Gastrocnemius medialis (tissue), 4 donors: ENCODE results near the gene EPSTI1. TPM values are rescaled to one million over a fixed set of nuclear protein-coding genes. Genes with fewer than 3 reads are reported as not detected.

Source experiments
- ATAC-seq, 2 donors: fragments of 150-250 bp; one replicate each; pipeline ENCODE4 v1.9.1; 2016
- DNase-seq, 2 donors: peaks; one replicate each; pipeline ENCODE4 v3.0.0-alpha.2; 2019
- H3K27ac ChIP-seq, 4 donors: fragments of 200-600 bp; sonication (generic); 1 replicate in 1 of 4; 2 replicates in 3 of 4; pipeline ENCODE4 v1.5.1; 2016 to 2018; ENCODE audit warnings: mild to moderate bottlenecking in 2 of 4, moderate library complexity in 1 of 4
- H3K27me3 ChIP-seq, 3 donors: fragments of 200-600 bp; sonication (generic) in 2 of 3; 1 replicate in 1 of 3; 2 replicates in 2 of 3; pipeline versions ENCODE4 v1.5.1 to v1.6.0; 2016 to 2019; ENCODE audit warnings: mild to moderate bottlenecking in 1 of 3, moderate library complexity in 1 of 3
- H3K36me3 ChIP-seq, 2 donors: fragments of 200-600 bp; sonication (generic) in 1 of 2; one replicate each; pipeline ENCODE4 v1.5.1; 2017 to 2018
- H3K4me1 ChIP-seq, 2 donors: fragments of 200-600 bp; sonication (generic) in 1 of 2; one replicate each; pipeline ENCODE4 v1.5.1; 2016 to 2017; ENCODE audit warnings: mild to moderate bottlenecking in 2 of 2
- H3K4me3 ChIP-seq, 4 donors: fragments of 200-600 bp; sonication (generic) in 3 of 4; 1 replicate in 1 of 4; 2 replicates in 3 of 4; pipeline ENCODE4 v1.5.1; 2016 to 2019; ENCODE audit warnings: mild to moderate bottlenecking in 2 of 4
- H3K9me3 ChIP-seq, 3 donors: fragments of 200-600 bp; sonication (generic) in 2 of 3; 1 replicate in 1 of 3; 2 replicates in 2 of 3; pipeline ENCODE4 v1.5.1; 2016 to 2019
- CTCF ChIP-seq, 5 experiments: fragments of 450-650 bp in 3 of 5; fragments of 200-600 bp in 2 of 5; sonication (generic) in 2 of 5; IDR thresholded peaks in 4 of 5; conservative IDR thresholded peaks in 1 of 5; 1 replicate in 4 of 5; 2 replicates in 1 of 5; pipeline ENCODE4 v1.5.1; 2016 to 2019; ENCODE audit warnings: antibody characterized with exemption in 5 of 5, mild to moderate bottlenecking in 3 of 5, moderate library complexity in 3 of 5
- POLR2A ChIP-seq, 2 donors: fragments of 450-650 bp; IDR thresholded peaks; one replicate each; pipeline ENCODE4 v1.6.1; 2017; ENCODE audit warnings: antibody characterized with exemption in 2 of 2, mild to moderate bottlenecking in 2 of 2, moderate library complexity in 2 of 2
- in situ Hi-C, 4 donors: fragments of 200-750 bp; cut with MboI; loops; one replicate each; pipeline versions ENCODE4 v1.15.0 to v1.8.0; 2017; ENCODE audit warnings: low sequenced_read_pairs in 4 of 4
- intact Hi-C: fragments of 100-400 bp; cut with DNase I; formaldehyde crosslinking; loops from one replicate; pipeline ENCODE4 v1.15.1; 2023; ENCODE audit warnings: low total_unique reads
- total RNA-seq, 4 donors: library from RNA; depleted of rRNA; stranded (reverse); fragments of >200 nt; gene quantifications; one replicate each; pipeline versions ENCODE4 v1.1.0 to v1.2.3, GENCODE V29; 2016

Gene EPSTI1
- total RNA-seq, 4 donors from 2014 or later = 0.42 to 2.0 (median 0.65) TPM

DNA sequence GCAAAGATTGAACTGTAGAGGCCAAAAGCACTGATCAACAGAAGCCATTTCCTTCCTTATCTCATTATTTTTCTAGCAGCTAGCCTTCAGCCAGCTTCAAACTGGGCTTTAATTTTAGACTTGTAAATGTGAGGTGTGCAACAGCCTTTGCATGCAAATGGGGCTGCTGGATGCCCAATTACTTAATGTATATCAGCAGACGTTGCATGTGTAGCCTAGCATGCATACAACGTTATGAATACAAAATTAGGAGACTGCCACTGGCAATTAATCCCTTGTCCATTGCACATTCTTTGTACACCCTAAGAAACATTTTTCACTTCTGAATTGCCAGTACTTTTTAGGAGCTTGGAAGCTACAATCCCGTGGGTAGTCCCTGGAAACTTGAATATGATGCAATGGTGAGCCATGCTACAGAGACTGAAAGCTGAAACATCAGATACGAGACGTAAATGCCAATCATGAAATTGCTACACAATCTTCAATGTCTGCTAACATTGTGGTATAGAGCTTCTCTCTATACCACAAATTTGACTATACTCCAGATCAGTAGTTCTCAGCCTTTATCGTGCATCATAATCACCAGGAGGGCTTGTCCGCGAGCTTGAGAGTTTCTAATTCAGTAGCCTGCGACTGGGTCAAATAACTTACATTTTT lies 20.2 kb downstream of the EPSTI1 start:
- no peak overlapping the region for H3K27ac ChIP-seq
- ATAC-seq (no peak), DNase-seq (no peak)
- intact Hi-C loops = loop anchor here (5.0 kb wide), 1 partner anchor 905 kb away; the partner anchor contains the start of genes CCDC122 and LACC1
- no peaks in the 10 kb centered on the region for H3K9me3 ChIP-seq
- H3K36me3 ChIP-seq = no peaks in the 10 kb centered on the region
- TF ChIP-seq POLR2A (IDR thresholded peaks at IDR 0.05) (no peak), CTCF (IDR thresholded peaks at IDR 0.05 in 4 of 5, conservative IDR thresholded peaks at IDR 0.05 in 1 of 5) (no peak)
- H3K4me1 ChIP-seq = no peaks in the 10 kb centered on the region
- H3K4me3 ChIP-seq = no peak overlapping the region
- no peaks in the 10 kb centered on the region for H3K27me3 ChIP-seq
- in situ Hi-C loops = loop anchor here (10.0 to 25.0 kb wide), 3 partner anchors 833 to 903 kb away; partner anchors contain the start of genes CCDC122 (in 1 of the 4) and LACC1 (in 1 of the 4)

GRCh38 chr13:42970824-42971690 lies 21.0 kb downstream of the EPSTI1 start:
- no peaks in the 10 kb centered on the region for H3K9me3 ChIP-seq
- H3K27me3 ChIP-seq = no peaks in the 10 kb centered on the region
- TF ChIP-seq POLR2A (IDR thresholded peaks at IDR 0.05) (no peak), CTCF (IDR thresholded peaks at IDR 0.05 in 4 of 5, conservative IDR thresholded peaks at IDR 0.05 in 1 of 5) (peak in 4 of 5 experiments; percentile 24 to 68 (median 57))
- in situ Hi-C loops = loop anchor here (10.0 to 25.0 kb wide), 3 partner anchors 834 to 904 kb away; partner anchors contain the start of genes CCDC122 (in 1 of the 4) and LACC1 (in 1 of the 4)
- no peaks in the 10 kb centered on the region for H3K36me3 ChIP-seq
- no peak for DNase-seq
- H3K27ac ChIP-seq = no peak overlapping the region
- no peaks in the 10 kb centered on the region for H3K4me1 ChIP-seq
- no peak overlapping the region for H3K4me3 ChIP-seq
- intact Hi-C loops = loop anchor here (5.0 kb wide), 1 partner anchor 906 kb away; the partner anchor contains the start of genes CCDC122 and LACC1
- ATAC-seq = peak in 1 of 2 donors; percentile 44

GRCh38 chr13:42969565-42970172 lies 22.4 kb downstream of the EPSTI1 start:
- ATAC-seq (peak; percentile 65 to 82), DNase-seq (peak; percentile 33 to 49)
- Histone ChIP-seq H3K27ac (no peak overlapping the region), H3K36me3 (no peaks in the 10 kb centered on the region), H3K27me3 (no peaks in the 10 kb centered on the region), H3K4me1 (no peaks in the 10 kb centered on the region), H3K4me3 (no peak overlapping the region), H3K9me3 (no peaks in the 10 kb centered on the region)
- TF ChIP-seq CTCF (IDR thresholded peaks at IDR 0.05 in 4 of 5, conservative IDR thresholded peaks at IDR 0.05 in 1 of 5) (peak; percentile 47 to 83 (median 68)), POLR2A (IDR thresholded peaks at IDR 0.05) (no peak)
- in situ Hi-C loops = loop anchor here (10.0 to 25.0 kb wide), 3 partner anchors 835 to 905 kb away; partner anchors contain the start of genes CCDC122 (in 1 of the 4) and LACC1 (in 1 of the 4)
- intact Hi-C loops = loop anchor here (2.0 to 5.0 kb wide), 2 partner anchors 835 to 908 kb away; partner anchors contain the start of genes CCDC122 and LACC1

- H3K27me3 ChIP-seq = no peaks in the 10 kb centered on the region
- no peaks in the 10 kb centered on the region for H3K36me3 ChIP-seq
- no peaks in the 10 kb centered on the region for H3K9me3 ChIP-seq
- DNase-seq = no peak
- TF ChIP-seq POLR2A (IDR thresholded peaks at IDR 0.05) (no peak), CTCF (IDR thresholded peaks at IDR 0.05 in 4 of 5, conservative IDR thresholded peaks at IDR 0.05 in 1 of 5) (no peak)
- no peak for ATAC-seq
- no peaks in the 10 kb centered on the region for H3K4me1 ChIP-seq
- in situ Hi-C loops (loop anchor here in 2 of 4 donors (25.0 kb wide), 1 partner anchor 843 kb away; no protein-coding TSS in a partner anchor), intact Hi-C loops (loop anchor here (2.0 kb wide), 1 partner anchor 836 kb away; no protein-coding TSS in a partner anchor)
- no peak overlapping the region for H3K4me3 ChIP-seq
- H3K27ac ChIP-seq = no peak overlapping the region
Measured at GRCh38 chr13:42968906-42969305, 23.1 kb downstream of the EPSTI1 start.
